PC-3 (cell line): ENCODE data around the gene SKAP1. TPM values are rescaled to one million over a fixed set of nuclear protein-coding genes. Genes with fewer than 3 reads are reported as not detected.

ENCODE experiments used
- ATAC-seq: fragments of 200-7000 bp; cut with Tn5 transposase; 2 replicates; pipeline ENCODE4 v1.9.1; 2020; ENCODE audit warnings: mild to moderate bottlenecking, moderate library complexity
- BruUV-seq: library from RNA; stranded (reverse); fragments of 400-500 nt; replicated peaks from 2 replicates; lab custom pipeline; 2021; lab: Mats Ljungman, UMichigan
- CTCF ChIA-PET: fragments of 300-600 bp; sonication (Branson Sonifier 250); formaldehyde crosslinking; loops from one replicate; lab custom pipeline; 2022; ENCODE audit warnings: antibody characterized with exemption; lab: Charles Lee
- POLR2A ChIA-PET: fragments of 300-600 bp; sonication (Branson Sonifier 250); formaldehyde crosslinking; loops from one replicate; lab custom pipeline; 2022; ENCODE audit warnings: antibody characterized with exemption; ENCODE audit not compliant: unreplicated experiment; lab: Charles Lee
- DNase-seq: peaks from one replicate; pipeline ENCODE4 v3.0.0-alpha.2; 2015
- H2AFZ ChIP-seq: fragments of 300-600 bp; sonication (generic); 2 replicates; pipeline ENCODE4 v1.6.0; 2016; ENCODE audit warnings: antibody characterized with exemption, low read length
- H3F3A ChIP-seq: fragments of 300-600 bp; sonication (generic); one replicate; pipeline ENCODE4 v1.6.0; 2017; ENCODE audit warnings: antibody characterized with exemption, low read length, control low read depth, mild to moderate bottlenecking; ENCODE audit not compliant: unreplicated experiment
- H3K27ac ChIP-seq: fragments of 300-600 bp; sonication (generic); 2 replicates; pipeline ENCODE4 v1.5.1; 2016; ENCODE audit warnings: mild to moderate bottlenecking, low read length
- H3K27me3 ChIP-seq: fragments of 300-600 bp; sonication (generic); 2 replicates; pipeline ENCODE4 v1.6.1; 2016; ENCODE audit warnings: low read length, mixed read lengths
- H3K36me3 ChIP-seq: fragments of 300-600 bp; sonication (generic); 2 replicates; pipeline ENCODE4 v1.6.1; 2016; ENCODE audit warnings: low read depth, mixed run types, low read length, mixed read lengths
- H3K4me1 ChIP-seq: fragments of 300-600 bp; sonication (generic); 2 replicates; pipeline ENCODE4 v1.5.1; 2016; ENCODE audit warnings: low read length; ENCODE audit not compliant: insufficient read depth
- H3K4me2 ChIP-seq: fragments of 300-600 bp; sonication (generic); 2 replicates; pipeline ENCODE4 v1.6.0; 2016; ENCODE audit warnings: low read length
- H3K4me3 ChIP-seq: fragments of 300-600 bp; sonication (generic); 2 replicates; pipeline ENCODE4 v1.5.1; 2016; ENCODE audit warnings: mild to moderate bottlenecking, low read length, mixed read lengths
- H3K79me2 ChIP-seq: fragments of 300-600 bp; sonication (generic); 2 replicates; pipeline ENCODE4 v1.6.1; 2017; ENCODE audit warnings: low read length, mixed read lengths
- H3K9ac ChIP-seq: fragments of 300-600 bp; sonication (generic); 2 replicates; pipeline ENCODE4 v1.6.0; 2016; ENCODE audit warnings: mild to moderate bottlenecking, low read length
- H3K9me2 ChIP-seq: fragments of 300-600 bp; sonication (generic); replicated peaks from 2 replicates; pipeline ENCODE4 v1.6.1; 2016; ENCODE audit warnings: mixed run types, low read length, mixed read lengths
- H3K9me3 ChIP-seq: fragments of 300-600 bp; sonication (generic); 2 replicates; pipeline ENCODE4 v1.6.1; 2016; ENCODE audit warnings: low read length, mixed read lengths
- H4K20me1 ChIP-seq: fragments of 300-600 bp; sonication (generic); 2 replicates; pipeline ENCODE4 v1.6.1; 2016; ENCODE audit warnings: low read length, mixed read lengths
- CTCF ChIP-seq: fragments of 300-600 bp; sonication (generic); conservative IDR thresholded peaks from 2 replicates; pipeline ENCODE4 v1.5.1; 2017; ENCODE audit warnings: antibody characterized with exemption, low read depth, mild to moderate bottlenecking, low read length
- EZH2 ChIP-seq: fragments of 300-600 bp; sonication (generic); IDR thresholded peaks from one replicate; pipeline ENCODE4 v1.6.1; 2017; ENCODE audit warnings: antibody characterized with exemption, mild to moderate bottlenecking, low read length; ENCODE audit not compliant: unreplicated experiment
- EZH2phosphoT487 ChIP-seq: fragments of 300-600 bp; sonication (generic); IDR thresholded peaks from 2 replicates; pipeline ENCODE4 v1.6.1; 2018; ENCODE audit warnings: mild to moderate bottlenecking, antibody characterized with exemption, low read length, borderline replicate concordance
- intact Hi-C: fragments of 100-400 bp; cut with micrococcal nuclease; formaldehyde crosslinking; loops from 2 replicates; pipeline ENCODE4 v1.9.0; 2023
- total RNA-seq: library from RNA; depleted of rRNA; stranded (reverse); fragments of >200 nt; gene quantifications from 2 replicates; pipeline ENCODE4 v1.2.3, GENCODE V29; 2014

The SKAP1 gene
- total RNA-seq, 1 experiment from 2014 or later = not detected

- TF ChIP-seq EZH2phosphoT487 (no peak), EZH2 (no peak), CTCF (no peak)
- no peaks in the 10 kb centered on the region for H3K9me2 ChIP-seq
- no peak overlapping the region for H3K4me2 ChIP-seq
- no peaks in the 10 kb centered on the region for H3K79me2 ChIP-seq
- no peak overlapping the region for H3K27ac ChIP-seq
- peaks cover 15% of the 10 kb centered on the region for H3K4me1 ChIP-seq
- H3K9me3 ChIP-seq = no peaks in the 10 kb centered on the region
- no peak for ATAC-seq
- ChIA-PET CTCF (interaction anchor here (1.4 kb wide), 1 partner anchor 98 kb away, joined by 3 read pairs; no protein-coding TSS in a partner anchor), POLR2A (interaction anchor here (0.6 kb wide), 1 partner anchor 44 kb away, joined by 3 read pairs; no protein-coding TSS in a partner anchor)
- H3K9ac ChIP-seq = no peak overlapping the region
- H3K27me3 ChIP-seq = no peaks in the 10 kb centered on the region
- H3K36me3 ChIP-seq = peaks cover 14% of the 10 kb centered on the region
- H4K20me1 ChIP-seq = no peaks in the 10 kb centered on the region
- H3K4me3 ChIP-seq = no peak overlapping the region
- no peak overlapping the region for H2AFZ ChIP-seq
- intact Hi-C loops = no loop called here
- no peak for DNase-seq
- H3F3A ChIP-seq = no peaks in the 10 kb centered on the region
- no TSS peak for BruUV-seq
Observed at GRCh38 chr17:48123111-48123510, 306.9 kb downstream of the SKAP1 start.

- H3K79me2 ChIP-seq = no peaks in the 10 kb centered on the region
- POLR2A ChIA-PET = no interaction called here
- no peak overlapping the region for H3K27ac ChIP-seq
- no peaks in the 10 kb centered on the region for H3F3A ChIP-seq
- no peaks in the 10 kb centered on the region for H4K20me1 ChIP-seq
- DNase-seq (no peak), ATAC-seq (no peak)
- no peak overlapping the region for H3K4me2 ChIP-seq
- no peaks in the 10 kb centered on the region for H3K9me3 ChIP-seq
- H3K4me3 ChIP-seq = no peak overlapping the region
- H3K9ac ChIP-seq = no peak overlapping the region
- peaks cover 13% of the 10 kb centered on the region for H3K4me1 ChIP-seq
- H3K27me3 ChIP-seq = no peaks in the 10 kb centered on the region
- BruUV-seq = no TSS peak
- CTCF ChIA-PET = interaction anchor here (1.4 kb wide), 1 partner anchor 97 kb away, joined by 3 read pairs; no protein-coding TSS in a partner anchor
- no peak overlapping the region for H2AFZ ChIP-seq
- peaks cover 15% of the 10 kb centered on the region for H3K36me3 ChIP-seq
- H3K9me2 ChIP-seq = no peaks in the 10 kb centered on the region
- intact Hi-C loops = no loop called here
- TF ChIP-seq EZH2phosphoT487 (no peak), CTCF (no peak), EZH2 (no peak)
Observed at GRCh38 chr17:48122665-48123045, 307.4 kb downstream of the SKAP1 start.

GRCh38 chr17:48121923-48122664 is 307.9 kb downstream of the SKAP1 start:
- H3K4me1 ChIP-seq = peaks cover 8% of the 10 kb centered on the region
- intact Hi-C loops = no loop called here
- BruUV-seq = no TSS peak
- no peaks in the 10 kb centered on the region for H3K9me2 ChIP-seq
- H3K9me3 ChIP-seq = no peaks in the 10 kb centered on the region
- ChIA-PET CTCF (interaction anchor here (1.5 kb wide), 1 partner anchor 97 kb away, joined by 3 read pairs; no protein-coding TSS in a partner anchor), POLR2A (no interaction called here)
- no peaks in the 10 kb centered on the region for H3F3A ChIP-seq
- H3K27ac ChIP-seq = no peak overlapping the region
- DNase-seq = no peak
- no peak overlapping the region for H3K4me3 ChIP-seq
- no peak overlapping the region for H3K9ac ChIP-seq
- H3K27me3 ChIP-seq = no peaks in the 10 kb centered on the region
- no peaks in the 10 kb centered on the region for H4K20me1 ChIP-seq
- TF ChIP-seq CTCF = no peak
- TF ChIP-seq EZH2 = no peak
- TF ChIP-seq EZH2phosphoT487 = no peak
- H2AFZ ChIP-seq = no peak overlapping the region
- H3K4me2 ChIP-seq = no peak overlapping the region
- H3K36me3 ChIP-seq = peaks cover 16% of the 10 kb centered on the region
- no peaks in the 10 kb centered on the region for H3K79me2 ChIP-seq
- ATAC-seq = no peak
